Measurements from ENCODE around the gene PLXND1.

The PLXND1 gene

GRCh38 chr3:129575997-129576384 is 30.5 kb downstream of the PLXND1 start:
- H2AFZ ChIP-seq (ENCODE audit: low read depth, low read length): no peak overlapping the region; the same call in 1 of the 2 replicates
- TF ChIP-seq EZH2phosphoT487 (IDR thresholded peaks at IDR 0.05; ENCODE audit: low read depth) (no peak), CTCF (IDR thresholded peaks at IDR 0.05; ENCODE audit: low read depth, low read length) (no peak)
- H3K4me2 ChIP-seq (ENCODE audit: low read length): no peak overlapping the region
- no peak overlapping the region for H3K9ac ChIP-seq (ENCODE audit: low read length)
- no peaks in the 10 kb centered on the region for H3K27me3 ChIP-seq (ENCODE audit: low read depth, low read length)
- no peaks in the 10 kb centered on the region for H3K79me2 ChIP-seq (ENCODE audit: low read length)
- H3K36me3 ChIP-seq (replicated peaks; ENCODE audit: low read depth, low read length): no peaks in the 10 kb centered on the region
- peaks cover 28% of the 10 kb centered on the region for H3K4me1 ChIP-seq (ENCODE audit: low read length)
- no peak overlapping the region for H3K4me3 ChIP-seq (ENCODE audit: low read length)
- no peaks in the 10 kb centered on the region for H3K9me3 ChIP-seq (ENCODE audit: insufficient read depth, low read length)
- no peak overlapping the region for H3K27ac ChIP-seq (ENCODE audit: low read length)
- H4K20me1 ChIP-seq (ENCODE audit: insufficient read depth, low read length): no peaks in the 10 kb centered on the region

- Histone ChIP-seq H3K9ac (ENCODE audit: low read length) (no peak overlapping the region), H3K4me3 (ENCODE audit: low read length) (no peak overlapping the region), H3K9me3 (ENCODE audit: insufficient read depth, low read length) (no peaks in the 10 kb centered on the region), H3K79me2 (ENCODE audit: low read length) (no peaks in the 10 kb centered on the region), H4K20me1 (ENCODE audit: insufficient read depth, low read length) (no peaks in the 10 kb centered on the region), H3K4me2 (ENCODE audit: low read length) (no peak overlapping the region), H3K4me1 (ENCODE audit: low read length) (peaks cover 28% of the 10 kb centered on the region), H3K27me3 (ENCODE audit: low read depth, low read length) (no peaks in the 10 kb centered on the region), H3K27ac (ENCODE audit: low read length) (no peak overlapping the region), H2AFZ (ENCODE audit: low read depth, low read length) (no peak overlapping the region), H3K36me3 (replicated peaks; ENCODE audit: low read depth, low read length) (no peaks in the 10 kb centered on the region)
- TF ChIP-seq CTCF (IDR thresholded peaks at IDR 0.05; ENCODE audit: low read depth, low read length): no peak
Measured at GRCh38 chr3:129575233-129575996, 31.1 kb downstream of the PLXND1 start.

GRCh38 chr3:129574206-129574605 is 32.3 kb downstream of the PLXND1 start:
- no peak overlapping the region for H3K4me3 ChIP-seq (ENCODE audit: low read length)
- no peak overlapping the region for H2AFZ ChIP-seq (ENCODE audit: low read depth, low read length)
- no peak overlapping the region for H3K9ac ChIP-seq (ENCODE audit: low read length)
- no peak overlapping the region for H3K4me2 ChIP-seq (ENCODE audit: low read length)
- H3K79me2 ChIP-seq (ENCODE audit: low read length): no peaks in the 10 kb centered on the region
- H3K9me3 ChIP-seq (ENCODE audit: insufficient read depth, low read length): no peaks in the 10 kb centered on the region
- no peaks in the 10 kb centered on the region for H4K20me1 ChIP-seq (ENCODE audit: insufficient read depth, low read length)
- no peak overlapping the region for H3K27ac ChIP-seq (ENCODE audit: low read length)
- H3K27me3 ChIP-seq (ENCODE audit: low read depth, low read length): no peaks in the 10 kb centered on the region
- no peak for TF ChIP-seq EZH2phosphoT487 (IDR thresholded peaks at IDR 0.05; ENCODE audit: low read depth)
- TF ChIP-seq CTCF (IDR thresholded peaks at IDR 0.05; ENCODE audit: low read depth, low read length): no peak
- H3K36me3 ChIP-seq (replicated peaks; ENCODE audit: low read depth, low read length): no peaks in the 10 kb centered on the region
- H3K4me1 ChIP-seq (ENCODE audit: low read length): peaks cover 28% of the 10 kb centered on the region

GRCh38 chr3:129573493-129573892 is 33.0 kb downstream of the PLXND1 start:
- Histone ChIP-seq H3K4me1 (ENCODE audit: low read length) (peaks cover 25% of the 10 kb centered on the region), H3K4me3 (ENCODE audit: low read length) (no peak overlapping the region), H3K79me2 (ENCODE audit: low read length) (no peaks in the 10 kb centered on the region)

More at GRCh38 chr3:129573493-129573892, 33.0 kb downstream of the PLXND1 start:
- H4K20me1 ChIP-seq (ENCODE audit: insufficient read depth, low read length): no peaks in the 10 kb centered on the region
- no peak overlapping the region for H3K27ac ChIP-seq (ENCODE audit: low read length)
- no peaks in the 10 kb centered on the region for H3K27me3 ChIP-seq (ENCODE audit: low read depth, low read length)
- no peak for TF ChIP-seq CTCF (IDR thresholded peaks at IDR 0.05; ENCODE audit: low read depth, low read length)
- no peak for TF ChIP-seq EZH2phosphoT487 (IDR thresholded peaks at IDR 0.05; ENCODE audit: low read depth)
- no peak overlapping the region for H3K4me2 ChIP-seq (ENCODE audit: low read length)
- no peak overlapping the region for H3K9ac ChIP-seq (ENCODE audit: low read length)
- no peaks in the 10 kb centered on the region for H3K9me3 ChIP-seq (ENCODE audit: insufficient read depth, low read length)
- no peaks in the 10 kb centered on the region for H3K36me3 ChIP-seq (replicated peaks; ENCODE audit: low read depth, low read length)
- no peak overlapping the region for H2AFZ ChIP-seq (ENCODE audit: low read depth, low read length)
